CD14-positive monocyte (primary cell): ENCODE data around the gene PKP4. TPM values are rescaled to one million over a fixed set of nuclear protein-coding genes. Genes with fewer than 3 reads are reported as not detected.

Experiments
- DNase-seq, 3 donors: peaks; one replicate each; pipeline ENCODE4 v3.0.0-alpha.2; 2011 to 2022
- H2AFZ ChIP-seq: 2 replicates; pipeline ENCODE4 v1.6.0; 2012; ENCODE audit warnings: mild to moderate bottlenecking, low read depth, low read length, inconsistent platforms; ENCODE audit not compliant: insufficient read depth, poor library complexity, severe bottlenecking
- H3K27ac ChIP-seq, 2 donors: 1 replicate in 1 of 2; 2 replicates in 1 of 2; pipeline ENCODE4 v1.5.1; 2012 to 2013; ENCODE audit warnings: low read length in 2 of 2, control low read depth in 1 of 2, inconsistent platforms in 1 of 2, low read depth in 1 of 2, mild to moderate bottlenecking in 1 of 2
- H3K27me3 ChIP-seq, 2 donors: one replicate each; pipeline versions ENCODE4 v1.6.0 to v1.6.1; 2011 to 2013; ENCODE audit warnings: low read length in 2 of 2; ENCODE audit not compliant: control insufficient read depth in 2 of 2, insufficient read depth in 2 of 2
- H3K36me3 ChIP-seq, 2 donors: replicated peaks in 1 of 2; 1 replicate in 1 of 2; 2 replicates in 1 of 2; pipeline versions ENCODE4 v1.5.1 to v1.6.1; 2012 to 2013; ENCODE audit warnings: low read length in 2 of 2, control low read depth in 1 of 2, inconsistent platforms in 1 of 2, mild to moderate bottlenecking in 1 of 2; ENCODE audit not compliant: insufficient read depth in 2 of 2, control insufficient read depth in 1 of 2
- H3K4me1 ChIP-seq, 2 donors: 1 replicate in 1 of 2; 2 replicates in 1 of 2; pipeline versions ENCODE4 v1.5.1 to v1.6.1; 2012 to 2013; ENCODE audit warnings: low read length in 2 of 2, control low read depth in 1 of 2, inconsistent platforms in 1 of 2, mild to moderate bottlenecking in 1 of 2, moderate library complexity in 1 of 2; ENCODE audit not compliant: insufficient read depth in 2 of 2, control insufficient read depth in 1 of 2
- H3K4me2 ChIP-seq: replicated peaks from 2 replicates; pipeline ENCODE3; 2012; ENCODE audit warnings: low read length, moderate library complexity, mild to moderate bottlenecking; ENCODE audit not compliant: poor library complexity, severe bottlenecking; ENCODE audit errors: extremely low read depth
- H3K4me3 ChIP-seq, 3 experiments: fragments of 200-600 bp in 1 of 3; sonication (generic) in 1 of 3; replicated peaks in 1 of 3; 1 replicate in 2 of 3; 2 replicates in 1 of 3; pipeline ENCODE4 v1.5.1; 2011 to 2013; ENCODE audit warnings: low read length in 3 of 3, mild to moderate bottlenecking in 3 of 3, control low read depth in 2 of 3, low read depth in 2 of 3, inconsistent platforms in 1 of 3, moderate library complexity in 1 of 3
- H3K79me2 ChIP-seq: 2 replicates; pipeline ENCODE4 v1.6.0; 2012; ENCODE audit warnings: mild to moderate bottlenecking, control low read depth, inconsistent platforms, low read length, moderate library complexity; ENCODE audit not compliant: insufficient read depth
- H3K9ac ChIP-seq: 2 replicates; pipeline ENCODE4 v1.6.0; 2017; ENCODE audit warnings: low read length, mild to moderate bottlenecking; ENCODE audit not compliant: insufficient read depth, poor library complexity, severe bottlenecking
- H3K9me3 ChIP-seq, 2 donors: replicated peaks in 1 of 2; 1 replicate in 1 of 2; 2 replicates in 1 of 2; pipeline versions ENCODE4 v1.5.1 to v1.6.1; 2012 to 2013; ENCODE audit warnings: low read length in 2 of 2, control low read depth in 1 of 2; ENCODE audit not compliant: control insufficient read depth in 1 of 2, insufficient read depth in 1 of 2
- H4K20me1 ChIP-seq: 2 replicates; pipeline ENCODE4 v1.6.0; 2012; ENCODE audit warnings: mild to moderate bottlenecking, low read length, control low read depth, moderate library complexity; ENCODE audit not compliant: insufficient read depth
- H3K27ac Mint-ChIP-seq, 7 donors: one replicate each; pipeline ENCODE4 v1.8.0; 2020; ENCODE audit warnings: mild to moderate bottlenecking in 7 of 7, mixed read lengths in 7 of 7, moderate library complexity in 6 of 7, inconsistent platforms in 2 of 7
- H3K27me3 Mint-ChIP-seq, 3 donors: one replicate each; pipeline ENCODE4 v1.8.0; 2021 to 2022; ENCODE audit warnings: low read depth in 3 of 3, mild to moderate bottlenecking in 3 of 3, mixed read lengths in 3 of 3, moderate library complexity in 3 of 3, inconsistent platforms in 1 of 3
- H3K36me3 Mint-ChIP-seq, 2 donors: one replicate each; pipeline ENCODE4 v1.8.0; 2020; ENCODE audit warnings: mixed read lengths in 2 of 2, inconsistent platforms in 1 of 2, mild to moderate bottlenecking in 1 of 2
- H3K4me1 Mint-ChIP-seq: one replicate; pipeline ENCODE4 v1.8.0; 2020; ENCODE audit warnings: mild to moderate bottlenecking, mixed read lengths
- H3K4me3 Mint-ChIP-seq, 2 donors: one replicate each; pipeline ENCODE4 v1.8.0; 2020; ENCODE audit warnings: mild to moderate bottlenecking in 2 of 2, mixed read lengths in 2 of 2, moderate library complexity in 1 of 2
- H3K9me3 Mint-ChIP-seq, 7 donors: one replicate each; pipeline ENCODE4 v1.8.0; 2020 to 2022; ENCODE audit warnings: mixed read lengths in 7 of 7, mild to moderate bottlenecking in 6 of 7, moderate library complexity in 6 of 7, inconsistent platforms in 2 of 7
- WGBS: methylation state at CpG from one replicate; pipeline ENCODE4 v1.1.5; 2013; ENCODE audit warnings: missing lambda C conversion rate; ENCODE audit not compliant: insufficient coverage; 5-methylcytosine and 5-hydroxymethylcytosine counted together
- intact Hi-C, 2 donors: fragments of 100-400 bp; cut with micrococcal nuclease; formaldehyde crosslinking; loops; one replicate each; pipeline versions ENCODE4 v1.15.0 to v1.15.1; 2023
- polyA plus RNA-seq, 3 donors: library from polyadenylated mRNA; depleted of rRNA in 1 of 3; unstranded in 2 of 3; stranded (reverse) in 1 of 3; fragments of 300-500 nt in 2 of 3; fragments of >200 nt in 1 of 3; fragmentation: Illumina TruSeq in 2 of 3; gene quantifications; 1 replicate in 2 of 3; 2 replicates in 1 of 3; pipeline ENCODE4 v1.2.3, GENCODE V29; 2012 to 2021
- TF ChIP-seq, protein P1 (sequence below): fragments of 200-600 bp; IDR thresholded peaks from one replicate; pipeline ENCODE4 v1.8.0; 2022; ENCODE audit warnings: antibody characterized with exemption, mild to moderate bottlenecking

Gene PKP4
- polyA plus RNA-seq, 3 donors, result 0.33 to 9.4 (median 0.73) TPM

DNA sequence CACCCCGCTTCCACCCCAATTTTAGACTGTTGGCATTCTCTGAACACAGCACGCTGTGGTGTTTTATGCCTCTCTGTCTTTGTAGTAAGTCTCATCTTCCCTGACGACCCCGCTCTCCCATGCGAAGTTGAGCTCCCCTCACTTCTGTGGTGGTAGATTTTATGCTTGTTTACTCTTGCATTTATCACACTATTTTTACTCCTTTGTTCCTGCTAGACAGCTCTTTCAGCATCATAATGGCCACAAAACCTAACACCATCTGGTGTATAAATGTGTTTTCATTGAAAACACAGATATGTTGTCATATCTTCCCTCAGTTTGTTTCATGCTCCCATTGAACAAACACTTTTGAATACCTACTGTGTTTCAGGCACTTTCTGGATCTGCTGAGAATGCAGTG, 57.1 kb downstream of the PKP4 start:
- peaks cover 14% of the 10 kb centered on the region for H3K4me1 Mint-ChIP-seq
- peaks cover 0 to 2% (median 0%) of the 10 kb centered on the region in 3 donors for H3K27me3 Mint-ChIP-seq
- Histone ChIP-seq H3K9me3 (no peaks in the 10 kb centered on the region), H3K4me3 (no peak overlapping the region), H2AFZ (no peak overlapping the region), H3K36me3 (no peaks in the 10 kb centered on the region), H3K27me3 (no peaks in the 10 kb centered on the region), H3K4me1 (no peaks in the 10 kb centered on the region), H3K27ac (no peak overlapping the region), H3K4me2 (no peak overlapping the region), H4K20me1 (no peaks in the 10 kb centered on the region), H3K9ac (no peak overlapping the region), H3K79me2 (no peaks in the 10 kb centered on the region)
- TF ChIP-seq, protein P1, sequence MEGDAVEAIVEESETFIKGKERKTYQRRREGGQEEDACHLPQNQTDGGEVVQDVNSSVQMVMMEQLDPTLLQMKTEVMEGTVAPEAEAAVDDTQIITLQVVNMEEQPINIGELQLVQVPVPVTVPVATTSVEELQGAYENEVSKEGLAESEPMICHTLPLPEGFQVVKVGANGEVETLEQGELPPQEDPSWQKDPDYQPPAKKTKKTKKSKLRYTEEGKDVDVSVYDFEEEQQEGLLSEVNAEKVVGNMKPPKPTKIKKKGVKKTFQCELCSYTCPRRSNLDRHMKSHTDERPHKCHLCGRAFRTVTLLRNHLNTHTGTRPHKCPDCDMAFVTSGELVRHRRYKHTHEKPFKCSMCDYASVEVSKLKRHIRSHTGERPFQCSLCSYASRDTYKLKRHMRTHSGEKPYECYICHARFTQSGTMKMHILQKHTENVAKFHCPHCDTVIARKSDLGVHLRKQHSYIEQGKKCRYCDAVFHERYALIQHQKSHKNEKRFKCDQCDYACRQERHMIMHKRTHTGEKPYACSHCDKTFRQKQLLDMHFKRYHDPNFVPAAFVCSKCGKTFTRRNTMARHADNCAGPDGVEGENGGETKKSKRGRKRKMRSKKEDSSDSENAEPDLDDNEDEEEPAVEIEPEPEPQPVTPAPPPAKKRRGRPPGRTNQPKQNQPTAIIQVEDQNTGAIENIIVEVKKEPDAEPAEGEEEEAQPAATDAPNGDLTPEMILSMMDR, result no peak
- no peak for DNase-seq
- H3K36me3 Mint-ChIP-seq, result peaks cover 3 to 6% of the 10 kb centered on the region in 2 donors
- peaks cover 0 to 2% (median 0%) of the 10 kb centered on the region in 7 donors for H3K9me3 Mint-ChIP-seq
- intact Hi-C loops, result no loop called here
- H3K27ac Mint-ChIP-seq, result no peak overlapping the region
- no peak overlapping the region for H3K4me3 Mint-ChIP-seq
- no CpG with 5 or more reads among the region's 5 CpGs for WGBS

DNA sequence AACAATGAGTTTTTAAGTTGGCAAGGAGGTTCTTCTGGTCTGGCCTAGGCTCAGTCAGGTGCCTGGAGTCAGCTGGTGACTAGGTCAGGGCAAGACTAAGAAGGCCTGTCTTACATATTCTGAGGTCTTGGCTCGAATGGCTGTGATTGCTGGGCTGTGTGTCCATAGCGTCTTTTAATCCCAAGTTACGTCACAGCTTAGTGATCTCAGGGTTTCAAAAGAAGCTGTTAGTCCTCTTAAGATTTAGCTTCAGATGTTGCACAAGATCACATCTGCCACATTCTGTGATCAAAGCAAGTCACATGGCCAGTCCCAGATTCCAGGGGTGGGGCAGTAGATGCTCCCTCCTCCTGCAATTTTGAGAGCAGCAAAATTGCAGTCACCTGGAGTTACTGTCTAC, 61.3 kb downstream of the PKP4 start:
- no peaks in the 10 kb centered on the region for H3K79me2 ChIP-seq
- 38% methylated on average over 3 of the region's 3 CpGs for WGBS

More for the DNA sequence above, 61.3 kb downstream of the PKP4 start:
- H3K27ac Mint-ChIP-seq, result no peak overlapping the region
- Histone ChIP-seq H4K20me1 (no peaks in the 10 kb centered on the region), H3K36me3 (no peaks in the 10 kb centered on the region), H3K4me1 (no peaks in the 10 kb centered on the region), H3K9ac (no peak overlapping the region), H3K4me2 (no peak overlapping the region), H3K27me3 (no peaks in the 10 kb centered on the region), H3K4me3 (no peak overlapping the region), H3K27ac (no peak overlapping the region), H2AFZ (no peak overlapping the region), H3K9me3 (no peaks in the 10 kb centered on the region)
- peaks cover 0 to 3% (median 0%) of the 10 kb centered on the region in 3 donors for H3K27me3 Mint-ChIP-seq
- H3K4me3 Mint-ChIP-seq, result no peak overlapping the region
- H3K4me1 Mint-ChIP-seq, result peaks cover 10% of the 10 kb centered on the region
- intact Hi-C loops, result no loop called here
- peaks cover 5 to 7% of the 10 kb centered on the region in 2 donors for H3K36me3 Mint-ChIP-seq
- peak in 1 of 3 donors; percentile 11 for DNase-seq
- TF ChIP-seq, protein P1, result no peak
- H3K9me3 Mint-ChIP-seq, result peaks cover 0 to 15% (median 6%) of the 10 kb centered on the region in 7 donors
